ENCODE data around the gene AOPEP. TPM values are rescaled to one million over a fixed set of nuclear protein-coding genes. Genes with fewer than 3 reads are reported as not detected.

AOPEP gene
- polyA plus RNA-seq, 2 of the 4 experiments (the other 2 are of a cell fraction), result 226 to 266 TPM

DNA sequence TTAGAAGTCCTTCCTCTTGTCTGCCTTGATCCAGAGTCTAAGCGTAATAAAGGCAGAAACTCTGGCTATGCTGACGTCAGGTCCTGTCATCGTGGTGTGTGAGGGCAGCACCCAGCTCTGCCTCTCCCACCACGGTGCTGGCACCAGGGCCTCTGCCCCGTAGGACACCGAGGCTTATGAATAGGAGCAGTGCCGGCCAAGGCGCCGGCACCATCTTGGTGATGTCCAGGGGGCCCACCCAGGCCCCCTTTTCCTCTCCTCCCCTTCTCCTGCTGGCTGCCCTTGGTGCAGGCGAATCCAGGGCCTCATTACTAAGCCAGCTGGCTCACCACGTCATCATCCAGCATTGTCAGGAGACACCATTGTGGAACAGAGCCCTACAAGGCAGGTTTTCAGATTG, 338.7 kb downstream of the AOPEP start (continued):
- TF ChIP-seq REST (IDR thresholded peaks at IDR 0.05) (no peak), MAFK (IDR thresholded peaks at IDR 0.05; ENCODE audit: partially characterized antibody) (no peak), ELK1 (IDR thresholded peaks at IDR 0.05; ENCODE audit: low read depth, low read length) (no peak), NPAS2 (CRISPR knock-in tag; IDR thresholded peaks at IDR 0.05; ENCODE audit: borderline replicate concordance) (no peak), TP53 (CRISPR knock-in tag; IDR thresholded peaks at IDR 0.05) (no peak)
- TF ChIP-seq, protein P1, sequence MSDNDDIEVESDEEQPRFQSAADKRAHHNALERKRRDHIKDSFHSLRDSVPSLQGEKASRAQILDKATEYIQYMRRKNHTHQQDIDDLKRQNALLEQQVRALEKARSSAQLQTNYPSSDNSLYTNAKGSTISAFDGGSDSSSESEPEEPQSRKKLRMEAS (IDR thresholded peaks at IDR 0.05), result no peak

DNA sequence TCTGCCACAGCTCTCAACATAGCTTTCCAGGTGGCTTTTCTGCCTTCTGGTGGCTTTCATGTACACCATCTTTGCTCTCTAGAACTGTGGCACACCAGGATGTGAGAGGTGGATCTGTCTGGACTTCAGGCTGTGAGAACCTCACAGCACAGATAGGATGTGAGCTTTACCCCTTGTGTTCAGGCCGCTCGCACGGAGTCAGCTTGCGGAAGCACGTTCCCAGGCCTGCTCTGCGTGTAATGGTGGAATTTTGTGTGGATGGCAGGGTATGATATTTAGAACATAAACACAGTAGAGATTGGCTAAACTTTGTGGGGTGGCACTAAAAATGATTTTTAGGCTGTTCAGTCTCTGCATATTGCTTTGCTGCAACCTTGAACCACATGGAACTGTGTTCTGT, 340.6 kb downstream of the AOPEP start:
- ChIA-PET POLR2A (no interaction called here), CTCF (interaction anchor here (1.0 to 3.5 kb wide), 7 partner anchors 12 to 397 kb away, joined by 3 to 17 read pairs (median 5); no protein-coding TSS in a partner anchor)
- ATAC-seq (no peak), FAIRE-seq (no peak), DNase-seq (ENCODE audit: low read depth in 1 of 2, low spot score in 1 of 2) (no peak)
- Histone ChIP-seq H3K4me1 (peaks cover 100% of the 10 kb centered on the region), H3K4me2 (peak overlapping the region; percentile 93), H3K4me3 (no peak overlapping the region), H3K9me3 (no peaks in the 10 kb centered on the region), H3K27ac (peak overlapping the region; percentile 62 to 80; a peak in 4 of 6 replicates)
- 91% methylated on average over 6 of the region's 6 CpGs for WGBS (ENCODE audit: missing lambda C conversion rate)
- TF ChIP-seq MAFK (IDR thresholded peaks at IDR 0.05; ENCODE audit: partially characterized antibody), result no peak
- no peak for TF ChIP-seq MAZ (IDR thresholded peaks at IDR 0.05; ENCODE audit: borderline replicate concordance, low read depth, low read length)
- TF ChIP-seq REST (IDR thresholded peaks at IDR 0.05), result no peak
- no peak for TF ChIP-seq NR3C1 (IDR thresholded peaks at IDR 0.05)
- TF ChIP-seq RARB (CRISPR knock-in tag; IDR thresholded peaks at IDR 0.05), result no peak
- TF ChIP-seq POLR2AphosphoS2 (conservative IDR thresholded peaks at IDR 0.05; ENCODE audit: low read length), result no peak
- TF ChIP-seq, protein P2, sequence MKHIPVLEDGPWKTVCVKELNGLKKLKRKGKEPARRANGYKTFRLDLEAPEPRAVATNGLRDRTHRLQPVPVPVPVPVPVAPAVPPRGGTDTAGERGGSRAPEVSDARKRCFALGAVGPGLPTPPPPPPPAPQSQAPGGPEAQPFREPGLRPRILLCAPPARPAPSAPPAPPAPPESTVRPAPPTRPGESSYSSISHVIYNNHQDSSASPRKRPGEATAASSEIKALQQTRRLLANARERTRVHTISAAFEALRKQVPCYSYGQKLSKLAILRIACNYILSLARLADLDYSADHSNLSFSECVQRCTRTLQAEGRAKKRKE (CRISPR knock-in tag; IDR thresholded peaks at IDR 0.05; ENCODE audit: low read depth), result no peak
- no peak for TF ChIP-seq CBX2 (IDR thresholded peaks at IDR 0.05; ENCODE audit: borderline replicate concordance, low read depth)
- no peak for TF ChIP-seq HDAC2 (IDR thresholded peaks at IDR 0.05)
- TF ChIP-seq, protein P3, sequence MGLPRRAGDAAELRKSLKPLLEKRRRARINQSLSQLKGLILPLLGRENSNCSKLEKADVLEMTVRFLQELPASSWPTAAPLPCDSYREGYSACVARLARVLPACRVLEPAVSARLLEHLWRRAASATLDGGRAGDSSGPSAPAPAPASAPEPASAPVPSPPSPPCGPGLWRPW (IDR thresholded peaks at IDR 0.05), result no peak
- no peak for TF ChIP-seq HOXB13 (CRISPR knock-in tag; IDR thresholded peaks at IDR 0.05; ENCODE audit: low read depth)
- TF ChIP-seq PBX3 (IDR thresholded peaks at IDR 0.05), result no peak
- TF ChIP-seq TP53 (CRISPR knock-in tag; IDR thresholded peaks at IDR 0.05), result no peak
- TF ChIP-seq EP300 (IDR thresholded peaks at IDR 0.05), result no peak
- TF ChIP-seq JUNB (IDR thresholded peaks at IDR 0.05), result no peak
- TF ChIP-seq CBX8 (IDR thresholded peaks at IDR 0.05), result no peak
